GM21423 (cell line): ENCODE measurements around the gene TP73.

Experiments used
- ATAC-seq: cut with Tn5 transposase; IDR thresholded peaks from one replicate; pipeline ENCODE4 v1.9.1; 2021; ENCODE audit warnings: mild to moderate bottlenecking, moderate library complexity; ENCODE audit not compliant: unreplicated experiment

Gene TP73

GRCh38 chr1:3670823-3671265 is 18.5 kb downstream of the TP73 start:
- ATAC-seq = no peak

GRCh38 chr1:3671371-3672180 is 19.3 kb downstream of the TP73 start:
- no peak for ATAC-seq

DNA sequence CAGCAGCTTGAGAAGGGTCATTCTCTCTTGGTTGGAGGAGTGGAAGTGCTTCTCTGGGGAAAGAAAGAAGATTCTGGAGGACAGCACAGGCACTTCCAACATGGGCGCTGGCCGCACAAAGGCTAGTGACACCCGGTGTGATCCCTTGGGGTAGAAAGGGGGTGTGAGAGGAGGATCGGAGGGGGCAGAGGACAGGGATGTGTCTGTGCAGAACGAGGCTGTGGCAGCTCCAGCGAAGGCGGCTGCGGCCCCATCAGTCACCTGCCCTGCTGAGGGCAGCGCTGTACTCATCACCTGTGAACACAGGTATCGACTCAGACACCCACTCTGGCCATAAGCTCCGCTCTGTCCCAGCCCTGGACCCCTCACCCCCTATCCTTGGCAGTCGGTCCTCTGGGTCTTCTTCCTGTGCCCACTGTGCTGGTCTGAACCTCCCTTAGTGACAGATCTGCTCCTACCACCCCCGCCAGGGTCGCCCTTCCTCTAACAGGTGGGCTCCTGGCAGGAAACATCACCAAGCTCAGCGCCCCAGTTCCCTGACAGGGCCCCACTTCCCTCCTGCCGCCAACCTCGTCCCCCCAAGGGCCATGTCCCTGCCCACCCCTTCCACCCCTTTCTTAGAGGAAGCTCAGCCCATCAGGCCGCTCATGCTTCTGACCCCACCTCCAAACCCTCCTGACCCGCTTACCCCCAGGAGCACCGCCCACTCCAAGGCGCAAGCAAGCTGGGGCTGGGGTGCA is 20.1 kb downstream of the TP73 start:
- ATAC-seq = no peak

- ATAC-seq = no peak
Observed at GRCh38 chr1:3672971-3673361, 20.6 kb downstream of the TP73 start.

- ATAC-seq = no peak
Observed at GRCh38 chr1:3673381-3674099, 21.2 kb downstream of the TP73 start.

DNA sequence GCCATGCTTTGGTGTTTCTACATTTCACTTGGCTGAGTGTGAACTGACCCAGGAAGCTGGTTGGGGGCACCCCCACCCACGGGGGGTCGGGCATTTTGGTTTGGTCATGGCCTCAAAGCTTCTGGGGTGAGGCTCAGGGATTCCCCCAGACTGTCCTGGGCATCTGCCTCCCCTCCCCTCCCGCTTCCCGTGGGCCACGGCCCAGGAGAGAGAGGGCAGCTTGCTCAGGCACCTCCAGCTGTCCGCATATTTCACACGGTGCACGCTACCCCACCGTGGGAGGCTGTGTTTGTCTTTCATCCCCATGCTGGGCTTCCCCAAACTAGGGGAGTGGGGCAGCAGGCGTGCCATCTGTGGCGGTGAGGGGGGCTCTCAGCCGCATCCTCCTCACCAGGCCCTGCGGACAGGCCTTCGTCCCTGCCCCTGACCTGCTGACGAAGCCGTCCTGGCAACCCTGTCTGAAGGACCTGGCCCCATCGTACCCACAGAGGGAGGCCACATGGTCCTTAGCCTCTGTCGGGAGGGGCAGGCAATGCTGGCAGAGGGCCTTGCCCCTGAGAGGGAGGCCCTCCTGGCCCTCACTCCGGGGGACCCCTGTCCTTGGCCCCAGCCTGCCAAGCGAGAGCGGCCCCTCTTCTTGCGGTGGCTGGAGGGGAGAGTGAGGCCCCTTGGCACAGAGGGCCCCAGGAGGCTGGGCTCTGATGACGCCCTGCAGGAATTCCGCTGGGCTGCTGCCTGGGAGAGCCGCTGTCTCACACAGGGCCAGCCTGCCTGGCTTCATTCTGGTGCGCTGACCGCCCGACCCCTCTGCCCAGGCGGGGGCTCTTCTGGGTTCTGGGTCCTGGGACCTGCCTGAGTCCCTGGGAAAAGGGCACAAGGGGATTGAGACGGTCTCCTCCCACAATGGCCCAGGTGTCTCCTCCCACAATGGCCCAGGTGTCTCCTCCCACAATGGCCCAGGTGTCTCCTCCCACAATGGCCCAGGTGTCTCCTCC is 22.1 kb downstream of the TP73 start:
- no peak for ATAC-seq

GRCh38 chr1:3675436-3675835 is 23.1 kb downstream of the TP73 start:
- ATAC-seq = no peak

DNA sequence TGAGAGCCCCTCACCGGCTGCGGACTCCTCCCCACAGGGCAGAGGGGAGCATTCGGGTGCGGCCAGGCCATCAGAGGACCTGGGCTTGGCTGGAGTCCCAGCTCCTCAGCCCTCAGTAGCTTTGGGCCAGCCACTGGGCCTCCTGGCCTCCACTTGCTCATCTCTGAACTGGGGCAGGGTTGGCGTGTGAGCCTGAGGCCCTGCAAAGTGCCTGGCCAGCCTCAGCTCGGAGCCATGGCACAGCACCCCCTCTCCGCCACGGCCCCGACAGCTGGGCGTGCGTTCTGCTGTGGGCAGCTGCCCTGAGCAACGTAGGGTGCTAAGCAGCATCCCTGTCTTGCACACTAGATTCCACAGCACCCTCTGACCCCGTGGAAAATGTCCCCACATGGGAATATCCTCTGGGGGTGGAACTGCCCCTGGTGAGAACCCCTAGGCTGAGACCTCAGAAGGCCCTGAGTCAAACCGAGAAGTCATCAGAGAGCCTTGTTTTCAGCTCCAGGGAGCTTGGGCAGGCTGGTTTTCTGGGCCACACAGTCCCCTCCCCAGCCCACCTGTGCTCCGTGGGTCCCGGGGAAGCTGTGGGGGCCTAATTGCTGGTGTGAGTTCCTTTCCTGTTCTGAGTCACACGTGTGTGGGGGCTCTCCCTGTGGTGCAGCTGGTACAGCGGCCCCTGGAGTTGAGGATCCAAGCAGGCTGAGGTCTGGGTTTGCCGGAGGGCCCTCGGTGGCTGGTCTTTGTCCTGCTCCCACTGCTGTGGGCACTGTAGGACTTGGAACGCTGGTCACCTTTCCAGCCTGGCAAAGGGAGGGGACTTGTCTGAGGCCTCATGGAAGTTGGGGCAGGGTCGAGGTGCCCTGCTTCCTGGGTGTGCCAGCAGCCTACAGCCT is 24.5 kb downstream of the TP73 start:
- peak; percentile 59 for ATAC-seq

DNA sequence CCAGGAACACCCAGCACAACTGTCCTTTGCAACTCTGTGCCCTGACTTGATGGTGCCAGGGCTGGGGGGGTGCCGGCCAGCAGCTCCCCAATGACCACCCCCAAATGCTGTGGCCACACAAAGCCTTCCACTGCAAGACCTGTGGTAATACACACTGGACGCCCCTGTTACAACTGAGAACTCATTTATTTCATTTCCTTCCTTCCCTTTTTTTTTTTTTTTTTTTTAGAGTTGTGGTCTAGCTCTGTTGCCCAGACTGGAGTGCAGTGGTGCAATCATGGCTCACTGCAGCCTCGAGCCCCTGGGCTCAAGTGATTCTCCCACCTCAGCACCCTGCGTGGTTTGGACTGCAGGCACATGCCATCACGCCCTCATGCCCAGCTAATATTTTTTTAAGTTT is 25.2 kb downstream of the TP73 start:
- peak; percentile 22 for ATAC-seq

DNA sequence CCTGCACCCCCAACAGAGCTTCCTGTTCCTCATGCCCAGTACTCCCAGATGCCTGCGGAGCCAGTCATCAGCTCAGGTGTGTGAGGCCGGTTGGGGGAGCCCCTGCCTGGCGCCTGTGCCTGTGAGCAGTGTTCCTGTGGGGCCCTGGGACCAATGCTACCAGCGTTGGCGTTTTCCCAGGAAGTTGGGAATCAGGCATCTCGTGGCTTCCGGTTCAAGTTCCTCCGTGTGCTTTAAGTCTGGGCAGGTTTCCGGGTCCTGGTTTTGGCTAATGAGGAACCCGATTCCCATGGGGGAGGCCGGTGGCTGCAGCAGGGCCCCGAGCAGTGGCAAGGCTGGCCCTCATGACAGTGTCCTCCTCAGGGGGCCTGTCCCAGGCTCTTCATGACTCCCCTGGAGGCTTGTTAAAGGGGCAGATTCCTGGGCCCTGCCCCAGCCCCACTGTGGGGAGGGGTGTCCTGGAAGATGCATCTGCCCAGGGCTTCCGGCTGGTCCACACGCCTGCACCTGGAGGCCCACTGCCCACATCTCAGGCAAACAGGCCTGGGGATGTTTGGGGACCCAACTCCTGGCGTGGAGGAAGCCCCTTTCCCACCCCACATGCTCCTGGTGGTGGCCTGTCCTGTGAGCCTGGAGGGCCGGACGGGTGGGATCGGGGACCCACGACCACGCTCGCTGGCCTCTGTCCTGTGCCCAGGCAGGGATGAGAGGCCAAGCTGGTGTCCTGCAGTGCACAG is 26.2 kb downstream of the TP73 start:
- no peak for ATAC-seq

DNA sequence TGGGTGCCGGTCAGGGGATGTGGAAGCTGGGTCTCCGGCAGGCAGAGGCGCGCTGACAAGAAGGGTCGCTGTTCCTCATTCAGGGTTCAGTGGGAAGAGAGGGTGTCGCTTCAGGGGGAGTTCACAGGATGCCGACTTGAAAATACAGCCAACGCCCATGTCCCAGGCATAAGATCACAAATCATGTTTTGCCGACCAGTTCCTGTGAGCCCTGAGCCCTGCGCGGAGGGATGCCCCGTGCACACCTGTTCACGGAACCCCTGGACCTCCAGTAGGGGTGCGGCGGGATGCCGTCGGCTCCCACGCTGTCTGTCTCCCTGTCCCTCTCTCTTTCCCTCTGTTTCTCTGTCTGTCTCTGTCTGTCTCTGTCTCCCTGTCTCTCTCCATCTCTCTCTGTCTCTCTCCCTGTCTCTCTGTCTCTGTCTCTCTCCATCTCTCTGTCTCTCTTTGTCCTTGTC is 26.8 kb downstream of the TP73 start:
- ATAC-seq = no peak

GRCh38 chr1:3679799-3680453 is 27.6 kb downstream of the TP73 start:
- no peak for ATAC-seq

GRCh38 chr1:3680488-3681230 is 28.3 kb downstream of the TP73 start:
- no peak for ATAC-seq

- no peak for ATAC-seq
Observed at GRCh38 chr1:3681231-3681897, 29.0 kb downstream of the TP73 start.

DNA sequence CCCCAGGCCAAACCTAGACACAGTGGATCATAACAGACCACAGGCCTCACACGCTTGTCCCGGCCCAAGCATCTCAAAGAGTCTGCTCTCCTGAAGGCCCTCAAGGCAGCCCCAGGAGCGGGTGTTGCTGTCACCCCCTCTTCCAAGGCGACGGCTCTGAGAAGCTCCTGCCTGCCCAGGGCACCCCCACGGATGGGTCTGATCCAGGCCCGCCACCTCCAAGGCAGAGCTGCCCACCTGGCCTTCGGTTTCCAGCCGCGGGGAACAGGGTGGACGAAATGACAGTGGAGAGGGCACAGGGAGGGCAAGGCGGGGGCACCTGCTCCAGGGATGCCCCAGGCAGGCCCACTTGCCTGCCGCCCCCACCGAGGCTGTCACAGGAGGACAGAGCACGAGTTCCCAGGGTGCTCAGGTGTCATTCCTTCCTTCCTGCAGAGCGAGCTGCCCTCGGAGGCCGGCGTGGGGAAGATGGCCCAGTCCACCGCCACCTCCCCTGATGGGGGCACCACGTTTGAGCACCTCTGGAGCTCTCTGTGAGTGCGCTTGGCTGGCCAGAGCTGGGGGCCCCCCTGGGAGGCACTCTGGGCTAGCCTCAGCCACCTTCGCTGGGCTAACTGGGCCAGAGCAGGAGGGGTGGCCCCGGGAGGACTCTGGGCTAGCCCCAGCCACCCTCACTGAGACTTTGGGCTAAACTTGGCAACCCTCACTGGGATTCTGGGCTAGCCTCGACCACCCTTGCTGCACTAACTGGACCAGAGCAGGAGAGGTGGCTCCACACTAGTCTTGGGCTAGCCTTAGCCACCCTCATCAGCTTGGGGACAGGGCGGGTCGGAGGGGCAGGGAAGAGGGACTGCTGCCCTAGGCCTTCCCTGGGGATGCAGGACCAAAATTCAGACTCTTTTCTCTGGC is 29.8 kb downstream of the TP73 start:
- ATAC-seq = no peak

- no peak for ATAC-seq
Observed at GRCh38 chr1:3683197-3683596, 30.9 kb downstream of the TP73 start.
